SK-N-SH (cell line): ENCODE results near the gene NKD1.

Experiments used
- CTCF ChIP-seq: fragments of 200-600 bp; sonication (generic); IDR thresholded peaks from 2 replicates; pipeline ENCODE4 v1.6.1; 2017; ENCODE audit warnings: antibody characterized with exemption, mild to moderate bottlenecking, moderate library complexity
- GABPA ChIP-seq: IDR thresholded peaks from 2 replicates; pipeline ENCODE4 v1.4.0; 2012; ENCODE audit warnings: low read depth, mild to moderate bottlenecking
- GATA2 ChIP-seq: sonication (generic); formaldehyde crosslinking; IDR thresholded peaks from 2 replicates; pipeline ENCODE4 v1.5.0; 2020; ENCODE audit warnings: mild to moderate bottlenecking, missing genetic modification reagents
- MAX ChIP-seq: IDR thresholded peaks from 2 replicates; pipeline ENCODE4 v1.4.0; 2012; ENCODE audit warnings: low read depth
- PBX3 ChIP-seq: IDR thresholded peaks from 2 replicates; pipeline ENCODE4; 2012
- REST ChIP-seq: IDR thresholded peaks from 2 replicates; pipeline ENCODE4 v1.6.1; 2012; ENCODE audit warnings: mild to moderate bottlenecking, low read depth, low read length, moderate library complexity
- RFX5 ChIP-seq: IDR thresholded peaks from 2 replicates; pipeline ENCODE4 v1.6.1; 2012; ENCODE audit warnings: mild to moderate bottlenecking, improper control_type of control experiment, low read length
- SMC3 ChIP-seq: IDR thresholded peaks from 2 replicates; pipeline ENCODE4 v1.6.1; 2012; ENCODE audit warnings: low read depth, low read length, improper control_type of control experiment
- YY1 ChIP-seq: IDR thresholded peaks from 2 replicates; pipeline ENCODE4 v1.4.0; 2012; ENCODE audit warnings: low read depth, mild to moderate bottlenecking

- TF ChIP-seq CTCF: no peak
- no peak for TF ChIP-seq SMC3
- TF ChIP-seq MAX: no peak
- TF ChIP-seq GATA2: no peak
- TF ChIP-seq REST: no peak
- no peak for TF ChIP-seq PBX3
- no peak for TF ChIP-seq RFX5
- no peak for TF ChIP-seq YY1
- TF ChIP-seq GABPA: no peak
These were observed 13.2 kb upstream of the NKD1 start for GRCh38 chr16:50534958-50535357.
